Peyer's patch (tissue), 4 donors: ENCODE results near the gene NAA16. TPM values are rescaled to one million over a fixed set of nuclear protein-coding genes. Genes with fewer than 3 reads are reported as not detected.
A peak's percentile ranks its signal among the peaks of the same experiment; 100 is the strongest.
"Not testable (repeated sequence)": the region's sequence is repeated elsewhere in the genome, so short reads cannot be mapped to it uniquely, and the experiment has no call there.

ENCODE experiments used
- DNase-seq, 3 donors: peaks; one replicate each; pipeline ENCODE4 v3.0.0-alpha.2; 2017 to 2019
- H3K27ac ChIP-seq, 4 donors: fragments of 200-600 bp; sonication (generic); one replicate each; pipeline ENCODE4 v1.5.1; 2016 to 2019
- H3K27me3 ChIP-seq, 2 donors: fragments of 200-600 bp; sonication (generic); one replicate each; pipeline ENCODE4 v1.5.1; 2019
- H3K36me3 ChIP-seq, 3 donors: fragments of 200-600 bp; sonication (generic); one replicate each; pipeline ENCODE4 v1.5.1; 2016 to 2019
- H3K4me1 ChIP-seq, 4 donors: fragments of 200-600 bp; sonication (generic); one replicate each; pipeline ENCODE4 v1.5.1; 2016 to 2019
- H3K4me3 ChIP-seq, 4 donors: fragments of 200-600 bp; sonication (generic); 1 replicate in 3 of 4; 2 replicates in 1 of 4; pipeline ENCODE4 v1.5.1; 2016 to 2019; ENCODE audit warnings: mild to moderate bottlenecking in 1 of 4
- H3K9me3 ChIP-seq, 4 donors: fragments of 200-600 bp; sonication (generic); one replicate each; pipeline ENCODE4 v1.5.1; 2016 to 2019; ENCODE audit warnings: mild to moderate bottlenecking in 1 of 4
- POLR2A ChIP-seq, 2 donors: fragments of 450-650 bp; IDR thresholded peaks; one replicate each; pipeline ENCODE4 v1.5.1; 2017; ENCODE audit warnings: antibody characterized with exemption in 2 of 2, mild to moderate bottlenecking in 2 of 2, moderate library complexity in 2 of 2
- total RNA-seq, 4 donors: library from RNA; depleted of rRNA; stranded (reverse); fragments of >200 nt; gene quantifications; one replicate each; pipeline ENCODE4 v1.1.0, GENCODE V29; 2016
- TF ChIP-seq, protein P1 (sequence below), 6 experiments: fragments of 450-650 bp in 4 of 6; fragments of 200-600 bp in 2 of 6; sonication (generic) in 1 of 6; IDR thresholded peaks; one replicate each; pipeline ENCODE4 v1.5.1; 2017 to 2019; ENCODE audit warnings: antibody characterized with exemption in 6 of 6, mild to moderate bottlenecking in 3 of 6, moderate library complexity in 1 of 6

Gene NAA16
- total RNA-seq, 4 donors from 2014 or later = 11.6 to 74.3 (median 16.6) TPM

DNA sequence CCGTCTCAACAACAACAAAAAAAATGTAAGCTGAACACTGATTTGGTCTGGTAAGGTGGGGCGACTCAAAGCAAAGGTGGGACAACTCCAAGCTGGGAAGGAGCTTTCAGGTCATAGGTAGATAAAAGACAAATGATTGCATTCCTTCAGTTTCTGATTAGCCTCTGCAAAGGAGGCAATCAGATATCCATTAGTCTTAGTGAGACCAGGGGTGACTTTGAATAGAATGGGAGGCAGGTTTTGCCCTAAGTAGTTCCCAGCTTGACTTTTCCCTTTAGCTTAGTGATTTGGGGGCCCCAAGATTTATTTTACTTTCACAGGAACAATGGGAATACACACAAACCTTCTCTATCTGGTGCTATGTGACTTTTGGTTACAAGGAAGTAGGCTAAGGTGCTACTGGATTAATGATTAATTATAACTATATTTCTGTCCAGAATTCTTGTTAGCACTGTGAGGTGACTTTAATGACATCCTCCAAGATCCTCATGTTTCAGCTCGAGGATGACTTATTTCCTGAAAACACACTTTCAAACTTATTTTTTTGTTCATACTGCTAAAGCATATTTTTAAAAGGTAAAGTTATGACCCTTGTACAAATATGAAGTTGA, 37.1 kb upstream of the NAA16 start:
- H3K4me3 ChIP-seq = no peak overlapping the region
- TF ChIP-seq POLR2A (IDR thresholded peaks at IDR 0.05) = no peak
- TF ChIP-seq, protein P1, sequence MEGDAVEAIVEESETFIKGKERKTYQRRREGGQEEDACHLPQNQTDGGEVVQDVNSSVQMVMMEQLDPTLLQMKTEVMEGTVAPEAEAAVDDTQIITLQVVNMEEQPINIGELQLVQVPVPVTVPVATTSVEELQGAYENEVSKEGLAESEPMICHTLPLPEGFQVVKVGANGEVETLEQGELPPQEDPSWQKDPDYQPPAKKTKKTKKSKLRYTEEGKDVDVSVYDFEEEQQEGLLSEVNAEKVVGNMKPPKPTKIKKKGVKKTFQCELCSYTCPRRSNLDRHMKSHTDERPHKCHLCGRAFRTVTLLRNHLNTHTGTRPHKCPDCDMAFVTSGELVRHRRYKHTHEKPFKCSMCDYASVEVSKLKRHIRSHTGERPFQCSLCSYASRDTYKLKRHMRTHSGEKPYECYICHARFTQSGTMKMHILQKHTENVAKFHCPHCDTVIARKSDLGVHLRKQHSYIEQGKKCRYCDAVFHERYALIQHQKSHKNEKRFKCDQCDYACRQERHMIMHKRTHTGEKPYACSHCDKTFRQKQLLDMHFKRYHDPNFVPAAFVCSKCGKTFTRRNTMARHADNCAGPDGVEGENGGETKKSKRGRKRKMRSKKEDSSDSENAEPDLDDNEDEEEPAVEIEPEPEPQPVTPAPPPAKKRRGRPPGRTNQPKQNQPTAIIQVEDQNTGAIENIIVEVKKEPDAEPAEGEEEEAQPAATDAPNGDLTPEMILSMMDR (IDR thresholded peaks at IDR 0.05) = no peak
- no peak for DNase-seq
- H3K36me3 ChIP-seq = no peaks in the 10 kb centered on the region
- H3K9me3 ChIP-seq = peaks cover 0 to 5% (median 0%) of the 10 kb centered on the region in 4 donors
- no peaks in the 10 kb centered on the region for H3K4me1 ChIP-seq
- peak overlapping the region in 1 of 4 donors; percentile 15 for H3K27ac ChIP-seq
- H3K27me3 ChIP-seq = no peaks in the 10 kb centered on the region

DNA sequence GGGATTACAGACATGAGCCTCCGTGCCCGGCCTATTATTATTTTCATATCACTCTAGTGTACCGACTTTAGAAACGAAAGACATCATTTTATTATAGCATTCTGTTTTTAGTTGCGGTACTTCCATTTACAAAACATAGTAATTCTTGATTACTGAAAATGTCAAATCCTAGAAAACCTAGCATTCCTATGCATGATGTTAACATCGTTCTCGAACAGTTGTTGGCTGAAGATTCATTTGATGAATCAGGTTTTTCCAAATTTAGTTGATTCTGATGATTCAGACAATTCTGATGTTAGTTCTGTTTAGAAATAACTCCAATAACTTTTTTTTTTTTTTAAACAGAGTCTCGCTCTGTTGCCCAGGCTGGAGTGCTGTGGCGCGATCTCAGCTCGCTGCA, 36.2 kb upstream of the NAA16 start:
- no peaks in the 10 kb centered on the region for H3K9me3 ChIP-seq
- H3K4me1 ChIP-seq = no peaks in the 10 kb centered on the region
- TF ChIP-seq POLR2A (IDR thresholded peaks at IDR 0.05) = no peak
- TF ChIP-seq, protein P1 (IDR thresholded peaks at IDR 0.05) = no peak
- no peak for DNase-seq
- H3K27me3 ChIP-seq = no peaks in the 10 kb centered on the region
- no peaks in the 10 kb centered on the region for H3K36me3 ChIP-seq
- H3K27ac ChIP-seq = no peak overlapping the region
- H3K4me3 ChIP-seq = no peak overlapping the region

DNA sequence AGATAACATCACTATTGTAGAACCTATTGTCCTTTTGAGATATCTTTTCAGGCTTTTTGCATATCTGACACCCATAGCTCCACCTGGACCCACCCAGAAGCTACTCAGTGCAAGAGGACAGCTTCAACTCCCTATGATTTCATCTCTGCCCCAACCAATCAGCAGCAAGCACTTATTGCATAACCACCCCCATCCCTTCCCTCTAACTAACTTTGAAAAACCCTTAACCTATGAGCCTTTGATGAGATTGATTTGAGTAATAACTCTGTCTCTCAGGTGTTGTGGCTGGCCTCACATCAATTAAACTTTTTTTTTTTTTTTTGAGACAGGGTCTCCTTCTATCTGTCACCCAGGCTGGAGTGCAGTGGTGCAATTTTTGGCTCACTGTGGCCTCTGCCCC, 34.2 kb upstream of the NAA16 start:
- no peak for TF ChIP-seq POLR2A (IDR thresholded peaks at IDR 0.05)
- TF ChIP-seq, protein P1 (IDR thresholded peaks at IDR 0.05) = no peak
- Histone ChIP-seq H3K27me3 (no peaks in the 10 kb centered on the region), H3K9me3 (no peaks in the 10 kb centered on the region), H3K27ac (no peak overlapping the region), H3K4me3 (no peak overlapping the region), H3K4me1 (no peaks in the 10 kb centered on the region), H3K36me3 (no peaks in the 10 kb centered on the region)
- no peak for DNase-seq

DNA sequence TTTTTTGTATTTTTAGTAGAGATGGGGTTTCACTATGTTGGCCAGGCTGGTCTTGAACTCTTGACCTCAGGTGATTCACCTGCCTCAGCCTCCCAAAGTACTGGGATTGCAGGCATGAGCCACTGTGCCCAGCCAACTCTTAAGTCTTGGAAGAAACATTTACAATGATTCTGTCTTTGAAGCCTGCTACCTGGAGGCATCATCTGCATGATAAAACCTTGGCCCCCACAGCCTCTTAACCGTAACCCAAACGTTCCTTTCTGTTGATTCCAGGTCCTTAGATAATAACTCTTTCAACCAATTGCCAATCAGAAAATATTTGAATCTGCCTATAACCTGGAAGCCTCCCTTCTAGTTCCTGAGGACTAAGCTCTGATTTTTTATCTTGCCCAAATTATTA, 31.9 kb upstream of the NAA16 start:
- H3K27me3 ChIP-seq, DNase-seq, H3K4me1 ChIP-seq, H3K27ac ChIP-seq, H3K36me3 ChIP-seq, H3K9me3 ChIP-seq, H3K4me3 ChIP-seq: not testable (repeated sequence)

DNA sequence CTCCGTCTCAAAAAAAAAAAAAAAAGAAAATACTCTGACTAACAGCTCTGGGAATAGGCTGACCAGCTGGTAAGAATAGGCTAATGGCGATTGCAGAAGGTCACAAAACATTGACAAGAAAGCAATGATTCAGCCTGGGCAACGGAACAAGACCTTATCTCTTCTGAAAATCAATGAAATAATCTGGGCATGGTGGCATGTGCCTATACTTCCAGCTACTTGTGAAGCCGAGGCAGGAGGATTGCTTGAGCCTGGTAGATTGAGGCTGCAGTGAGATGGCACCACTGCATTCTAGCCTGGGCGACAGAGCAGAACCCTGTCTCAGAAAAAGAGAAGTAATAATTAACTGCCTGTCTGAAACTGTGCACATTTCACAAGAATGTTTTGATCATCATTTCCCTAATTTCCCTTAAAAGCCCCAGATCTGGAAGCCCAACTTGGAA, 28.9 kb upstream of the NAA16 start:
- Histone ChIP-seq H3K27ac (no peak overlapping the region), H3K27me3 (no peaks in the 10 kb centered on the region), H3K36me3 (no peaks in the 10 kb centered on the region), H3K4me1 (no peaks in the 10 kb centered on the region), H3K9me3 (no peaks in the 10 kb centered on the region), H3K4me3 (no peak overlapping the region)
- DNase-seq = no peak
- TF ChIP-seq, protein P1 (IDR thresholded peaks at IDR 0.05) = no peak

DNA sequence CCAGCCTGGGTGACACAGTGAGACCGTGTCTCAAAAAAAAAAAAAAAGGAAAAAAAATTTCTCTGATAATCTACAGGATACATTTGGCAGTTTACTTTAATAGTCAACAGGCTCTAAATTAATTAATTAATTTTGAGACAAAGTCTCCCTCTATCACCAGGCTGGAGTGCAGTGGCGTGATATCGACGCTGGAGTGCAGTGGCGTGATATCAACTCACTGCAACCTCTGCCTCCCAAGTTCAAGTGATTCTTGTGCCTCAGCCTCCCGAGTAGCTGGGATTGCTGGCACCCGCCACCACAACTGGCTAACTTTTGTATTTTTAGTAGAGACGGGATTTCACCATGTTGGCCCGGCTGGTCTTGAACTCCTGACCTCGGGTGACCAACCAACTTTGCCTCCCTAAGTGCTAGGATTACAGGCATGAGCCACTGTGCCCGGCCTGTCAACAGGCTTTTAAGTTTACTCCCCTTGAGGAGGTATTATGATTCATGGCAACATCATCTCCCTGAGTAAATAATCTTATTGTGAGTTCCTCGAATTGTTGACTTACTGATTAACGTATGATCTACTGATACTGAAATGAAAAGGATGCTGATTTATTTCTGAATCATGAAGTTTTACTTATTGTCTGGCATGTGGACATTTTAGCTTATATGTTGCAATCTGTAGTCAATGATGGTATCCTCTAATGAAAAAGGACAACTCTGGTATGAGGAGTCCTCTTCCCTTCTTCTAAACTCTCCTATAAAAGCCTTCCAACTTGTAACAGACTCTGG, 26.4 kb upstream of the NAA16 start:
- Histone ChIP-seq H3K9me3 (no peaks in the 10 kb centered on the region), H3K36me3 (no peaks in the 10 kb centered on the region), H3K4me1 (no peaks in the 10 kb centered on the region), H3K27ac (no peak overlapping the region), H3K4me3 (no peak overlapping the region), H3K27me3 (no peaks in the 10 kb centered on the region)
- no peak for DNase-seq
- TF ChIP-seq, protein P1 (IDR thresholded peaks at IDR 0.05) = no peak
- no peak for TF ChIP-seq POLR2A (IDR thresholded peaks at IDR 0.05)
